A673 (cell line): ENCODE measurements around the gene C1orf141.

Experiments
- CTCF ChIP-seq: fragments of 300-800, 200-600 bp; sonication (generic); conservative IDR thresholded peaks from 2 replicates; pipeline ENCODE4 v1.5.1; 2017; ENCODE audit warnings: low read depth, mild to moderate bottlenecking, antibody characterized with exemption, low read length, moderate library complexity, mixed read lengths
- EZH2 ChIP-seq: fragments of 200-600 bp; sonication (generic); IDR thresholded peaks from 2 replicates; pipeline ENCODE4 v1.6.1; 2017; ENCODE audit warnings: borderline replicate concordance, low read depth, mild to moderate bottlenecking, mixed read lengths, antibody characterized with exemption, low read length; ENCODE audit not compliant: poor library complexity, severe bottlenecking

DNA sequence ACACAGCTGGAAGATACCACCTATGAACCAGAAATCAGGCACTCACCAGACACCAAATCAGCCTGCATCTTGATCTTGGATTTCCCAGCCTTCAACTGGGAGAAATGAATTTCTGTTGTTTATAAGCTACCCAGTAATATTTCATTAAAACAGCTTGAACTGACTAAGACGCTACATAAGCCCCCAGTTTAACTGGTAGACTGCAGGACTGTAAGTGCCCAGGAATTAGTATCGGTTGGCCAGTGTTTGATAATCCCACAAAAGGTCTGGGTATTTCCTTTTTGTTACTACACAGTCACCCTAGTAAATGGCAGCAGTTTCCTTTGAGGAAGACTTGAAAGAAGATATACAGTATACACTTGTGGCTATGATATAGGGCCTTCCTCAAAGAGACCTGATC lies 73.5 kb downstream of the C1orf141 start:
- TF ChIP-seq EZH2 (no peak), CTCF (no peak)
